ENCODE results near the gene MSI2. TPM values are rescaled to one million over a fixed set of nuclear protein-coding genes. Genes with fewer than 3 reads are reported as not detected.
A peak's percentile ranks its signal among the peaks of the same experiment; 100 is the strongest.

The MSI2 gene
- polyA plus RNA-seq, 1 experiment: 9.2 TPM

DNA sequence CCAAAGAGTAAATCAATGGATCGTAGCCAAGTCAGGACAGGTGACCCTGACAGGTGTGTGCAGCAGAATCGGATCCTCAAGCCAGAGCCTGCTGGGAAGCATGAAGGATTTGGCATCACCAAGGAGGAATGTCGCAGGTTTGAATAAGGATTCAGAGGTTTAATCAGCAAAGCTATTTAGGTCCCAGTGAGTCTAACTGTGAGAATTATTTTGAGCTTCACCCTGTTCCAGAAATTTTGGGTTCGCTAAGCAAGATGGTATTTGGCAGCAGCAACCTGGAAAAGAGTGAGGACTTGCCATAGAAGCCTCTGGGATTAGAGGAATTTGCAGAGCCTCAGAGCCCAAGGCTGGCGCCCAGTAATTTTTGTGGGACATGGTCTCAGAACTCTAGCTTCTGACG, 315.7 kb downstream of the MSI2 start:
- no peak for DNase-seq (ENCODE audit: low read depth)
- CTCF ChIA-PET: no interaction called here
- TF ChIP-seq, protein P1, sequence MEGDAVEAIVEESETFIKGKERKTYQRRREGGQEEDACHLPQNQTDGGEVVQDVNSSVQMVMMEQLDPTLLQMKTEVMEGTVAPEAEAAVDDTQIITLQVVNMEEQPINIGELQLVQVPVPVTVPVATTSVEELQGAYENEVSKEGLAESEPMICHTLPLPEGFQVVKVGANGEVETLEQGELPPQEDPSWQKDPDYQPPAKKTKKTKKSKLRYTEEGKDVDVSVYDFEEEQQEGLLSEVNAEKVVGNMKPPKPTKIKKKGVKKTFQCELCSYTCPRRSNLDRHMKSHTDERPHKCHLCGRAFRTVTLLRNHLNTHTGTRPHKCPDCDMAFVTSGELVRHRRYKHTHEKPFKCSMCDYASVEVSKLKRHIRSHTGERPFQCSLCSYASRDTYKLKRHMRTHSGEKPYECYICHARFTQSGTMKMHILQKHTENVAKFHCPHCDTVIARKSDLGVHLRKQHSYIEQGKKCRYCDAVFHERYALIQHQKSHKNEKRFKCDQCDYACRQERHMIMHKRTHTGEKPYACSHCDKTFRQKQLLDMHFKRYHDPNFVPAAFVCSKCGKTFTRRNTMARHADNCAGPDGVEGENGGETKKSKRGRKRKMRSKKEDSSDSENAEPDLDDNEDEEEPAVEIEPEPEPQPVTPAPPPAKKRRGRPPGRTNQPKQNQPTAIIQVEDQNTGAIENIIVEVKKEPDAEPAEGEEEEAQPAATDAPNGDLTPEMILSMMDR (IDR thresholded peaks at IDR 0.05; ENCODE audit: insufficient read depth, low read depth, low read length): no peak
- POLR2A ChIA-PET: no interaction called here
- no peaks in the 10 kb centered on the region for H3K36me3 ChIP-seq (ENCODE audit: control insufficient read depth, insufficient read depth, low read length)
- H3K27me3 ChIP-seq (ENCODE audit: control insufficient read depth, insufficient read depth, low read length): no peaks in the 10 kb centered on the region
- H3K4me3 ChIP-seq (ENCODE audit: low read depth, low read length): no peak overlapping the region

DNA sequence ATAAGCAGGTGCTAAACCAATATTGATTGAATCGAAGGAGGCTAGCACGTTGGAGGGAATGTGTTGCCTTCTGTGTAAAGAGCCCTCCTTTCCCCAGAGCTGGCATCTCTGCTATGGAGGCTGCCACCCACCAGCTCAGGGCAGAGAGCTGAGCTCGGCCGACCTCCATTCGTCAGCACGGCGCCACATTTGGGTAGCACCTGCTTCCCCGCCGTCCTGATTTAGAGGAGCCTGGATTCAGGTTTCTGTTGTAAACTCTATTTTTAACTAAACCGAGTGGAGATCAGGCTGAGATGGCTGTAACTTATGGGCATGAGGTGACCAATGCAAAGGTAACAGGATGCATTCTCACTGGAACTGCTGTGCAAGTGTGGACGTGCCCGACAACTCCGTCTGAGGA, 316.3 kb downstream of the MSI2 start:
- ChIA-PET POLR2A (no interaction called here), CTCF (no interaction called here)
- H3K4me3 ChIP-seq (ENCODE audit: low read depth, low read length): no peak overlapping the region
- no peaks in the 10 kb centered on the region for H3K27me3 ChIP-seq (ENCODE audit: control insufficient read depth, insufficient read depth, low read length)
- H3K36me3 ChIP-seq (ENCODE audit: control insufficient read depth, insufficient read depth, low read length): no peaks in the 10 kb centered on the region
- no peak for DNase-seq (ENCODE audit: low read depth)
- TF ChIP-seq, protein P1 (IDR thresholded peaks at IDR 0.05; ENCODE audit: insufficient read depth, low read depth, low read length): no peak

DNA sequence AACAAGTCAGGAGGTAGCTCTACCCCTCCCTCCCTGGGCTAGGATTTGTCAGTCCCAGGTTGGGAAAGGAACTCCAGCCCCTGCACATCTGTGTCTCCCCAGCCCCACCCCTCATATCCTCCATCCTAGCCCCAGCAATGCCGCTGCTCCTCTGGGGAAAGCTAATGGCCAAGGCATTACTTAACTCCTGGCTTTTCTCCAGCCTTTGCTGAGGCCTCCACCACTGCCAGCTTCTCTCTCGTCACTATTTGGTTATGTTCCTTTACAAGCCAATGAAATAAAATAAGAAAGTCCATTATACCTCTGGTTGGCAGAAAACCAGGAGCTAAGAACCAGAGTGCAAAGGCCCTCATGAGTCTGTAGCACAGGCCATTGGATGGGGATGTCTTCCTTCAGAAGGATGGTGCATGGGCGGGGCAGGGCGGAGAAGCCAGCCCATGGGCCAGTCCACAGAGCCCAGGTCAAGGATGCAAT, 317.8 kb downstream of the MSI2 start:
- ChIA-PET CTCF (interaction anchor here (1.7 kb wide), 1 partner anchor 24 kb away, joined by 5 read pairs; no protein-coding TSS in a partner anchor), POLR2A (no interaction called here)
- H3K4me3 ChIP-seq (ENCODE audit: low read depth, low read length): no peak overlapping the region
- no peak for DNase-seq (ENCODE audit: low read depth)
- H3K36me3 ChIP-seq (ENCODE audit: control insufficient read depth, insufficient read depth, low read length): no peaks in the 10 kb centered on the region
- no peaks in the 10 kb centered on the region for H3K27me3 ChIP-seq (ENCODE audit: control insufficient read depth, insufficient read depth, low read length)
- TF ChIP-seq, protein P1 (IDR thresholded peaks at IDR 0.05; ENCODE audit: insufficient read depth, low read depth, low read length): no peak

DNA sequence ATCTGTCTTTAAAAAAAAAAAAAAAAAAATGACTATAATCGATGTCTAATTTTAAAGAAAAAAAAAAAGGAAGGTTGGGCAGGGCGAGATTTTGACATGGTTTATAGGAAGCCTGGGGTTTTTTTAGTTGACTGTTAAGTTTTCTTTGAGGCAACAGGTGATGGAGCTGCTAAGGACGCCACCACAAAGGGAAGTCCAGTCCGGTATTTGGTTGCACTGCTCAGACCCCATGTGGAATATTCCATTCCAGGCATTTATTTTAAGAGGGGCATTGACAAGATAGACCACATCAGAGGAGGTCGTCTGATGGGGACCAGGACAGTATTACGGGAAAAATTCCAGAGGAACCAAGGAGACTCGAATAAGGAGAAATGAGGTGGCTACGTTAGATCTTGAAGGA, 320.4 kb downstream of the MSI2 start:
- Histone ChIP-seq H3K36me3 (ENCODE audit: control insufficient read depth, insufficient read depth, low read length) (no peaks in the 10 kb centered on the region), H3K27me3 (ENCODE audit: control insufficient read depth, insufficient read depth, low read length) (no peaks in the 10 kb centered on the region), H3K4me3 (ENCODE audit: low read depth, low read length) (no peak overlapping the region)
- no peak for DNase-seq (ENCODE audit: low read depth)
- ChIA-PET CTCF (interaction anchor here (1.3 kb wide), 1 partner anchor 95 kb away, joined by 3 read pairs; no protein-coding TSS in a partner anchor), POLR2A (no interaction called here)
- TF ChIP-seq, protein P1 (IDR thresholded peaks at IDR 0.05; ENCODE audit: insufficient read depth, low read depth, low read length): no peak

DNA sequence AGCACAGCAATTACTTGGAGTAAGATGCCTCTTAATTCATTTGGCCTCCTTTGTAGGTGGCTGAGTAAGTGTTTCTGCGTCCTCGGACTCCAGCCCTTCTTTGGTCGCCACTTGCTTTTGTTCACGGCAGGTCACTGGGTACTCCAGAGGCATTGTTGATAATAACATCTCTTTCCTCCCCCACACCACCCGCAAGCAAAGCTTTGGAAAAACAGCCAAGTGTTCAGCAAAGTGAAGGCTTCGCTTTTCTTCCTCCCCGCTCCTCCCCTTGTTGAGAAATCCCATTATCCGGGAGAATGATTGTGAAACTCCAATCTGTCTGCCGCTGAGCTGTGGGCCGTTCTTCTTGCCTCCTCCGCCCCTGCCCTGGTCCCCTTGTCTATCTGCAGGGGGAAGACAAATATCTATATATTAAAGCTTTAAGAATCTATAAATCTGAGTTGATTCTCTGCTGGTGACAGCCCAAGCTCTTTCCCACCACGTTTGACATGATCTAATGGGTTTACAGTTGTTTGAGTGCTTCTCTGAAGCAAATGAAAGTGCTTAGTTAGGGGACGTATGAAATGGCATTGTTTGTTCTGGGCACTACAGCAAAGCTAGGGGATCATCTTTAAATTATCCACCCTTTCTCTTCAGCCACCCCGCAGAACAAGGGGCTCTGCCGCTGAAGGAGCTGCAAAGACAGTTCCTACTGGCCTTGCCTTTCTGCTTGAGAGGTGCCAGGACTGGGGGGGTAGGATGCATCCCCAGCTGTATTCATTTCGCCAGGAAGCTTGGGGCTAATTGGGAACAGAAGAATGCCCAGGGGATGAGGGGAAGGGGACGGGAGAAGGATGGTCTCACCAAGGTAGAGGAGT, 321.7 kb downstream of the MSI2 start:
- CTCF ChIA-PET: interaction anchor here (0.8 to 1.4 kb wide), 6 partner anchors 20 to 335 kb away, joined by 3 to 4 read pairs (median 3); no protein-coding TSS in a partner anchor
- Histone ChIP-seq H3K36me3 (ENCODE audit: control insufficient read depth, insufficient read depth, low read length) (no peaks in the 10 kb centered on the region), H3K27me3 (ENCODE audit: control insufficient read depth, insufficient read depth, low read length) (no peaks in the 10 kb centered on the region), H3K4me3 (ENCODE audit: low read depth, low read length) (peak overlapping the region; percentile 25)
- POLR2A ChIA-PET: no interaction called here
- no peak for DNase-seq (ENCODE audit: low read depth)
- TF ChIP-seq, protein P1 (IDR thresholded peaks at IDR 0.05; ENCODE audit: insufficient read depth, low read depth, low read length): no peak
